Lower leg skin (tissue), 3 donors: ENCODE measurements around the gene NECTIN4.

Experiments
- POLR2A ChIP-seq, 2 donors: fragments of 450-650 bp; IDR thresholded peaks; one replicate each; pipeline ENCODE4 v1.6.1; 2016 to 2017; ENCODE audit warnings: antibody characterized with exemption in 2 of 2, mild to moderate bottlenecking in 1 of 2, moderate library complexity in 1 of 2
- TF ChIP-seq, protein P1 (sequence below), 3 donors: fragments of 450-650 bp; IDR thresholded peaks; one replicate each; pipeline ENCODE4 v1.5.1; 2016; ENCODE audit warnings: antibody characterized with exemption in 3 of 3, mild to moderate bottlenecking in 3 of 3, moderate library complexity in 2 of 3

DNA sequence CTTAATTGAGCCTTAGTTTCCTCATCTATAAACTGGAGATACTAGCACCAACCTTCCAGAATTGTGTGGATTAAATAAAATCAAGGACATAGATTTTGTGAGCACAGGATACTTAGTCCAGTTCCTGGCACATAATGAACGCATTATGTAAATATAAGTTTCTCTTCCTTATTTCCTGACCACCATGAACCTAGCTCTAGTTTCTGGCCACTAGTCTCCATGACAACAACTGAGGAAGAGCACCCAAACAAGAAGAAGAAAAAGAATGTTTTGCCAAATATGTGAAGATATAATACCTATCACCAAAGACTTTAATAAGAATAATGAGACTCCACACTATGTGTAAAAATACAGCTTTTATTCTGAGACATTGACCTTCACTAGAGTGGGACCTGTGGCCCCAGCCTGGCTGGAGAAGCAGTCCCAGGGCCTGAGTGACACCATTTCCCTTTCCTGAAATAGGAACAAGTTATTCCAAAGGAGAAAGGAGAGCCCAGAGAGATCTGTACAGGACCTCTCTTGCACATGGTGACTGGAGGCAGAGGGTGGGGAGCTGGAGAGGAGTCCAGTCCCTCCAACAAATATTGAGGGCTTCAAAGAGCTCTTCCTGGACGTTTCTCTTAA, 42.6 kb downstream of the NECTIN4 start:
- TF ChIP-seq, protein P1, sequence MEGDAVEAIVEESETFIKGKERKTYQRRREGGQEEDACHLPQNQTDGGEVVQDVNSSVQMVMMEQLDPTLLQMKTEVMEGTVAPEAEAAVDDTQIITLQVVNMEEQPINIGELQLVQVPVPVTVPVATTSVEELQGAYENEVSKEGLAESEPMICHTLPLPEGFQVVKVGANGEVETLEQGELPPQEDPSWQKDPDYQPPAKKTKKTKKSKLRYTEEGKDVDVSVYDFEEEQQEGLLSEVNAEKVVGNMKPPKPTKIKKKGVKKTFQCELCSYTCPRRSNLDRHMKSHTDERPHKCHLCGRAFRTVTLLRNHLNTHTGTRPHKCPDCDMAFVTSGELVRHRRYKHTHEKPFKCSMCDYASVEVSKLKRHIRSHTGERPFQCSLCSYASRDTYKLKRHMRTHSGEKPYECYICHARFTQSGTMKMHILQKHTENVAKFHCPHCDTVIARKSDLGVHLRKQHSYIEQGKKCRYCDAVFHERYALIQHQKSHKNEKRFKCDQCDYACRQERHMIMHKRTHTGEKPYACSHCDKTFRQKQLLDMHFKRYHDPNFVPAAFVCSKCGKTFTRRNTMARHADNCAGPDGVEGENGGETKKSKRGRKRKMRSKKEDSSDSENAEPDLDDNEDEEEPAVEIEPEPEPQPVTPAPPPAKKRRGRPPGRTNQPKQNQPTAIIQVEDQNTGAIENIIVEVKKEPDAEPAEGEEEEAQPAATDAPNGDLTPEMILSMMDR (IDR thresholded peaks at IDR 0.05), result no peak
- TF ChIP-seq POLR2A (IDR thresholded peaks at IDR 0.05), result no peak
